ENCODE results near the gene RIMS4. TPM values are rescaled to one million over a fixed set of nuclear protein-coding genes. Genes with fewer than 3 reads are reported as not detected.

The RIMS4 gene
- polyA plus RNA-seq, 1 experiment = not detected

- POLR2A ChIA-PET = no interaction called here
- Histone ChIP-seq H3K36me3 (ENCODE audit: control insufficient read depth, insufficient read depth, low read length) (no peaks in the 10 kb centered on the region), H3K4me3 (ENCODE audit: low read depth, low read length) (no peak overlapping the region), H3K27me3 (ENCODE audit: control insufficient read depth, insufficient read depth, low read length) (no peaks in the 10 kb centered on the region)
- TF ChIP-seq CTCF (IDR thresholded peaks at IDR 0.05; ENCODE audit: insufficient read depth, low read depth, low read length) = no peak
- no peak for DNase-seq (ENCODE audit: low read depth)
- CTCF ChIA-PET = interaction anchor here (1.4 kb wide), 1 partner anchor 19 kb away, joined by 3 read pairs; no protein-coding TSS in a partner anchor
Measured at GRCh38 chr20:44707018-44707579, 103.2 kb downstream of the RIMS4 start.

- no peak overlapping the region for H3K4me3 ChIP-seq (ENCODE audit: low read depth, low read length)
- H3K36me3 ChIP-seq (ENCODE audit: control insufficient read depth, insufficient read depth, low read length) = no peaks in the 10 kb centered on the region
- ChIA-PET POLR2A (no interaction called here), CTCF (interaction anchor here (1.0 to 1.6 kb wide), 5 partner anchors 10 to 26 kb away, joined by 3 to 4 read pairs (median 3); no protein-coding TSS in a partner anchor)
- no peak for DNase-seq (ENCODE audit: low read depth)
- H3K27me3 ChIP-seq (ENCODE audit: control insufficient read depth, insufficient read depth, low read length) = no peaks in the 10 kb centered on the region
- no peak for TF ChIP-seq CTCF (IDR thresholded peaks at IDR 0.05; ENCODE audit: insufficient read depth, low read depth, low read length)
Measured at GRCh38 chr20:44706301-44707017, 103.9 kb downstream of the RIMS4 start.

GRCh38 chr20:44705364-44706094 lies 104.8 kb downstream of the RIMS4 start:
- no peak for TF ChIP-seq CTCF (IDR thresholded peaks at IDR 0.05; ENCODE audit: insufficient read depth, low read depth, low read length)
- ChIA-PET CTCF (interaction anchor here (1.0 to 4.7 kb wide), 8 partner anchors 9 to 43 kb away, joined by 3 to 25 read pairs (median 4); no protein-coding TSS in a partner anchor), POLR2A (interaction anchor here (0.7 kb wide), 1 partner anchor 12 kb away, joined by 4 read pairs; no protein-coding TSS in a partner anchor)
- Histone ChIP-seq H3K4me3 (ENCODE audit: low read depth, low read length) (no peak overlapping the region), H3K36me3 (ENCODE audit: control insufficient read depth, insufficient read depth, low read length) (no peaks in the 10 kb centered on the region), H3K27me3 (ENCODE audit: control insufficient read depth, insufficient read depth, low read length) (no peaks in the 10 kb centered on the region)
- DNase-seq (ENCODE audit: low read depth) = no peak

- DNase-seq (ENCODE audit: low read depth) = peak; percentile 67
- Histone ChIP-seq H3K4me3 (ENCODE audit: low read depth, low read length) (no peak overlapping the region), H3K27me3 (ENCODE audit: control insufficient read depth, insufficient read depth, low read length) (no peaks in the 10 kb centered on the region), H3K36me3 (ENCODE audit: control insufficient read depth, insufficient read depth, low read length) (no peaks in the 10 kb centered on the region)
- ChIA-PET POLR2A (interaction anchor here (0.7 kb wide), 1 partner anchor 11 kb away, joined by 4 read pairs; no protein-coding TSS in a partner anchor), CTCF (interaction anchor here (0.6 to 4.7 kb wide), 8 partner anchors 10 to 44 kb away, joined by 3 to 25 read pairs (median 4); no protein-coding TSS in a partner anchor)
- no peak for TF ChIP-seq CTCF (IDR thresholded peaks at IDR 0.05; ENCODE audit: insufficient read depth, low read depth, low read length)
Measured at GRCh38 chr20:44704551-44704971, 105.8 kb downstream of the RIMS4 start.
